ENCODE measurements around the gene FRMD5. TPM values are rescaled to one million over a fixed set of nuclear protein-coding genes. Genes with fewer than 3 reads are reported as not detected.

Gene FRMD5
- total and polyA plus RNA-seq, 2 experiments from 2014 or later = 5.9 to 10.1 TPM

DNA sequence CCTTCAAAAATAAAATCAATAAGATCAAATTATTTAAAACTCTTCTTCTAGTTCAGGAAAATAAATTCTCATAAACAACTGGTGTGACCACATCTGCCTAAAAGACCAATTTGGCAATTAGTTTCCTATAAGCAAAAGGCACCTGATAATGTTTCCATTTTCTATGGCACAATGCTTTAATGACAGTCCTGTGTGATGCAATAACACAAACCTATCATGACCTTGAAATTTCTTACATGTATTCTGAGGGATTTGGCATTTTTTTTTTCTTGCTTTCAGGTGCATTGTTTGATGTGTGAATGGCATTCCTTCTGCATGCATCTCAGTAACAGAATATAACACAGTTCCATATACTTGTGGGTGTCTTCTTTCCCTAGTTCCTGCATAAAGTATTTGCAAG, 32.5 kb upstream of the FRMD5 start:
- no peak overlapping the region for H3K4me3 Mint-ChIP-seq
- peaks cover 4% of the 10 kb centered on the region for H3K27me3 Mint-ChIP-seq (ENCODE audit: insufficient read depth, low read depth, poor library complexity)
- Histone ChIP-seq H3K36me3 (ENCODE audit: insufficient read depth) (no peaks in the 10 kb centered on the region), H2AFZ (no peak overlapping the region), H3K27me3 (ENCODE audit: insufficient read depth) (no peaks in the 10 kb centered on the region), H3K79me2 (replicated peaks; ENCODE audit: insufficient read depth) (no peaks in the 10 kb centered on the region), H3K27ac (ENCODE audit: low read depth) (no peak overlapping the region), H3K4me2 (no peak overlapping the region), H3F3A (replicated peaks; ENCODE audit: low read depth) (no peaks in the 10 kb centered on the region), H3K9me2 (ENCODE audit: insufficient read depth) (no peaks in the 10 kb centered on the region), H4K20me1 (replicated peaks; ENCODE audit: insufficient read depth) (no peaks in the 10 kb centered on the region), H3K4me3 (no peak overlapping the region), H3K4me1 (ENCODE audit: insufficient read depth) (no peaks in the 10 kb centered on the region)
- no peak for DNase-seq (ENCODE audit: low spot score)
- no peaks in the 10 kb centered on the region for H3K9me3 Mint-ChIP-seq
- TF ChIP-seq, protein P1, sequence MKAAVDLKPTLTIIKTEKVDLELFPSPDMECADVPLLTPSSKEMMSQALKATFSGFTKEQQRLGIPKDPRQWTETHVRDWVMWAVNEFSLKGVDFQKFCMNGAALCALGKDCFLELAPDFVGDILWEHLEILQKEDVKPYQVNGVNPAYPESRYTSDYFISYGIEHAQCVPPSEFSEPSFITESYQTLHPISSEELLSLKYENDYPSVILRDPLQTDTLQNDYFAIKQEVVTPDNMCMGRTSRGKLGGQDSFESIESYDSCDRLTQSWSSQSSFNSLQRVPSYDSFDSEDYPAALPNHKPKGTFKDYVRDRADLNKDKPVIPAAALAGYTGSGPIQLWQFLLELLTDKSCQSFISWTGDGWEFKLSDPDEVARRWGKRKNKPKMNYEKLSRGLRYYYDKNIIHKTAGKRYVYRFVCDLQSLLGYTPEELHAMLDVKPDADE (IDR thresholded peaks at IDR 0.05) = no peak
- no peak for TF ChIP-seq NANOG (IDR thresholded peaks at IDR 0.05; ENCODE audit: borderline replicate concordance)
- no peak for TF ChIP-seq EZH2 (IDR thresholded peaks at IDR 0.05; ENCODE audit: low read depth, unreplicated experiment)
- no peak for TF ChIP-seq REST (IDR thresholded peaks at IDR 0.05; ENCODE audit: unreplicated experiment)
- TF ChIP-seq STAT1 (IDR thresholded peaks at IDR 0.05; ENCODE audit: unreplicated experiment) = no peak
- no peak for TF ChIP-seq JUNB (IDR thresholded peaks at IDR 0.05; ENCODE audit: unreplicated experiment)
- no peak for TF ChIP-seq ZNF331 (CRISPR knock-in tag; IDR thresholded peaks at IDR 0.05; ENCODE audit: low read depth)
- no peak for TF ChIP-seq CREB1 (CRISPR knock-in tag; IDR thresholded peaks at IDR 0.05; ENCODE audit: low read depth)
- TF ChIP-seq EZH2phosphoT487 (IDR thresholded peaks at IDR 0.05; ENCODE audit: unreplicated experiment) = no peak
- TF ChIP-seq ZNF114 (CRISPR knock-in tag; IDR thresholded peaks at IDR 0.05) = no peak
- TF ChIP-seq, protein P2, sequence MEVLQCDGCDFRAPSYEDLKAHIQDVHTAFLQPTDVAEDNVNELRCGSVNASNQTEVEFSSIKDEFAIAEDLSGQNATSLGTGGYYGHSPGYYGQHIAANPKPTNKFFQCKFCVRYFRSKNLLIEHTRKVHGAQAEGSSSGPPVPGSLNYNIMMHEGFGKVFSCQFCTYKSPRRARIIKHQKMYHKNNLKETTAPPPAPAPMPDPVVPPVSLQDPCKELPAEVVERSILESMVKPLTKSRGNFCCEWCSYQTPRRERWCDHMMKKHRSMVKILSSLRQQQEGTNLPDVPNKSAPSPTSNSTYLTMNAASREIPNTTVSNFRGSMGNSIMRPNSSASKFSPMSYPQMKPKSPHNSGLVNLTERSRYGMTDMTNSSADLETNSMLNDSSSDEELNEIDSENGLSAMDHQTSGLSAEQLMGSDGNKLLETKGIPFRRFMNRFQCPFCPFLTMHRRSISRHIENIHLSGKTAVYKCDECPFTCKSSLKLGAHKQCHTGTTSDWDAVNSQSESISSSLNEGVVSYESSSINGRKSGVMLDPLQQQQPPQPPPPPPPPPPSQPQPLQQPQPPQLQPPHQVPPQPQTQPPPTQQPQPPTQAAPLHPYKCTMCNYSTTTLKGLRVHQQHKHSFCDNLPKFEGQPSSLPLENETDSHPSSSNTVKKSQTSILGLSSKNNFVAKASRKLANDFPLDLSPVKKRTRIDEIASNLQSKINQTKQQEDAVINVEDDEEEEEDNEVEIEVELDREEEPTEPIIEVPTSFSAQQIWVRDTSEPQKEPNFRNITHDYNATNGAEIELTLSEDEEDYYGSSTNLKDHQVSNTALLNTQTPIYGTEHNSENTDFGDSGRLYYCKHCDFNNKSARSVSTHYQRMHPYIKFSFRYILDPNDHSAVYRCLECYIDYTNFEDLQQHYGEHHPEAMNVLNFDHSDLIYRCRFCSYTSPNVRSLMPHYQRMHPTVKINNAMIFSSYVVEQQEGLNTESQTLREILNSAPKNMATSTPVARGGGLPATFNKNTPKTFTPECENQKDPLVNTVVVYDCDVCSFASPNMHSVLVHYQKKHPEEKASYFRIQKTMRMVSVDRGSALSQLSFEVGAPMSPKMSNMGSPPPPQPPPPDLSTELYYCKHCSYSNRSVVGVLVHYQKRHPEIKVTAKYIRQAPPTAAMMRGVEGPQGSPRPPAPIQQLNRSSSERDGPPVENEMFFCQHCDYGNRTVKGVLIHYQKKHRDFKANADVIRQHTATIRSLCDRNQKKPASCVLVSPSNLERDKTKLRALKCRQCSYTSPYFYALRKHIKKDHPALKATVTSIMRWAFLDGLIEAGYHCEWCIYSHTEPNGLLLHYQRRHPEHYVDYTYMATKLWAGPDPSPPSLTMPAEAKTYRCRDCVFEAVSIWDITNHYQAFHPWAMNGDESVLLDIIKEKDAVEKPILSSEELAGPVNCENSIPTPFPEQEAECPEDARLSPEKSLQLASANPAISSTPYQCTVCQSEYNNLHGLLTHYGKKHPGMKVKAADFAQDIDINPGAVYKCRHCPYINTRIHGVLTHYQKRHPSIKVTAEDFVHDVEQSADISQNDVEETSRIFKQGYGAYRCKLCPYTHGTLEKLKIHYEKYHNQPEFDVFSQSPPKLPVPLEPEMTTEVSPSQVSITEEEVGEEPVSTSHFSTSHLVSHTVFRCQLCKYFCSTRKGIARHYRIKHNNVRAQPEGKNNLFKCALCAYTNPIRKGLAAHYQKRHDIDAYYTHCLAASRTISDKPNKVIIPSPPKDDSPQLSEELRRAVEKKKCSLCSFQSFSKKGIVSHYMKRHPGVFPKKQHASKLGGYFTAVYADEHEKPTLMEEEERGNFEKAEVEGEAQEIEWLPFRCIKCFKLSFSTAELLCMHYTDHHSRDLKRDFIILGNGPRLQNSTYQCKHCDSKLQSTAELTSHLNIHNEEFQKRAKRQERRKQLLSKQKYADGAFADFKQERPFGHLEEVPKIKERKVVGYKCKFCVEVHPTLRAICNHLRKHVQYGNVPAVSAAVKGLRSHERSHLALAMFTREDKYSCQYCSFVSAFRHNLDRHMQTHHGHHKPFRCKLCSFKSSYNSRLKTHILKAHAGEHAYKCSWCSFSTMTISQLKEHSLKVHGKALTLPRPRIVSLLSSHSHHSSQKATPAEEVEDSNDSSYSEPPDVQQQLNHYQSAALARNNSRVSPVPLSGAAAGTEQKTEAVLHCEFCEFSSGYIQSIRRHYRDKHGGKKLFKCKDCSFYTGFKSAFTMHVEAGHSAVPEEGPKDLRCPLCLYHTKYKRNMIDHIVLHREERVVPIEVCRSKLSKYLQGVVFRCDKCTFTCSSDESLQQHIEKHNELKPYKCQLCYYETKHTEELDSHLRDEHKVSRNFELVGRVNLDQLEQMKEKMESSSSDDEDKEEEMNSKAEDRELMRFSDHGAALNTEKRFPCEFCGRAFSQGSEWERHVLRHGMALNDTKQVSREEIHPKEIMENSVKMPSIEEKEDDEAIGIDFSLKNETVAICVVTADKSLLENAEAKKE (CRISPR knock-in tag; IDR thresholded peaks at IDR 0.05) = no peak
- no peak for TF ChIP-seq POLR2AphosphoS5 (IDR thresholded peaks at IDR 0.05; ENCODE audit: low read depth)
- TF ChIP-seq CTCF (conservative IDR thresholded peaks at IDR 0.05; ENCODE audit: low read depth in 2 of 2) = no peak
- H3K36me3 Mint-ChIP-seq (ENCODE audit: low read depth) = no peaks in the 10 kb centered on the region
- peaks cover 2% of the 10 kb centered on the region for H3K4me1 Mint-ChIP-seq
- no peak for ATAC-seq
- H3K27ac Mint-ChIP-seq = no peak overlapping the region

Measured in GM23338 (cell line).